ENCODE data around the gene UBE2K.
"Not testable (repeated sequence)": the region's sequence is repeated elsewhere in the genome, so short reads cannot be mapped to it uniquely, and the experiment has no call there.

Gene UBE2K

GRCh38 chr4:39761005-39761667 is 63.2 kb downstream of the UBE2K start:
- no peak overlapping the region for H3K4me3 ChIP-seq (ENCODE audit: low read depth, low read length)
- no peak for TF ChIP-seq CTCF (IDR thresholded peaks at IDR 0.05; ENCODE audit: borderline replicate concordance, insufficient read depth, low read depth, low read length)

GRCh38 chr4:39763714-39764572 is 66.0 kb downstream of the UBE2K start:
- H3K4me3 ChIP-seq (ENCODE audit: low read depth, low read length) = no peak overlapping the region
- TF ChIP-seq CTCF (IDR thresholded peaks at IDR 0.05; ENCODE audit: borderline replicate concordance, insufficient read depth, low read depth, low read length) = no peak

GRCh38 chr4:39770005-39770404 is 72.1 kb downstream of the UBE2K start:
- H3K4me3 ChIP-seq (ENCODE audit: low read depth, low read length) = no peak overlapping the region
- TF ChIP-seq CTCF (IDR thresholded peaks at IDR 0.05; ENCODE audit: borderline replicate concordance, insufficient read depth, low read depth, low read length) = no peak

GRCh38 chr4:39770471-39770870 is 72.5 kb downstream of the UBE2K start:
- TF ChIP-seq CTCF (IDR thresholded peaks at IDR 0.05; ENCODE audit: borderline replicate concordance, insufficient read depth, low read depth, low read length) = no peak
- no peak overlapping the region for H3K4me3 ChIP-seq (ENCODE audit: low read depth, low read length)

GRCh38 chr4:39770969-39771724 is 73.2 kb downstream of the UBE2K start:
- no peak overlapping the region for H3K4me3 ChIP-seq (ENCODE audit: low read depth, low read length)
- no peak for TF ChIP-seq CTCF (IDR thresholded peaks at IDR 0.05; ENCODE audit: borderline replicate concordance, insufficient read depth, low read depth, low read length)

GRCh38 chr4:39781988-39782387 is 84.1 kb downstream of the UBE2K start:
- not testable (repeated sequence) for H3K4me3 ChIP-seq (ENCODE audit: low read depth, low read length)

- no peak overlapping the region for H3K4me3 ChIP-seq (ENCODE audit: low read depth, low read length)
- TF ChIP-seq CTCF (IDR thresholded peaks at IDR 0.05; ENCODE audit: borderline replicate concordance, insufficient read depth, low read depth, low read length) = no peak
These were observed 87.1 kb downstream of the UBE2K start for GRCh38 chr4:39785083-39785482.

Data from GM12875 (cell line).